ENCODE data around the gene RASL11A.

DNA sequence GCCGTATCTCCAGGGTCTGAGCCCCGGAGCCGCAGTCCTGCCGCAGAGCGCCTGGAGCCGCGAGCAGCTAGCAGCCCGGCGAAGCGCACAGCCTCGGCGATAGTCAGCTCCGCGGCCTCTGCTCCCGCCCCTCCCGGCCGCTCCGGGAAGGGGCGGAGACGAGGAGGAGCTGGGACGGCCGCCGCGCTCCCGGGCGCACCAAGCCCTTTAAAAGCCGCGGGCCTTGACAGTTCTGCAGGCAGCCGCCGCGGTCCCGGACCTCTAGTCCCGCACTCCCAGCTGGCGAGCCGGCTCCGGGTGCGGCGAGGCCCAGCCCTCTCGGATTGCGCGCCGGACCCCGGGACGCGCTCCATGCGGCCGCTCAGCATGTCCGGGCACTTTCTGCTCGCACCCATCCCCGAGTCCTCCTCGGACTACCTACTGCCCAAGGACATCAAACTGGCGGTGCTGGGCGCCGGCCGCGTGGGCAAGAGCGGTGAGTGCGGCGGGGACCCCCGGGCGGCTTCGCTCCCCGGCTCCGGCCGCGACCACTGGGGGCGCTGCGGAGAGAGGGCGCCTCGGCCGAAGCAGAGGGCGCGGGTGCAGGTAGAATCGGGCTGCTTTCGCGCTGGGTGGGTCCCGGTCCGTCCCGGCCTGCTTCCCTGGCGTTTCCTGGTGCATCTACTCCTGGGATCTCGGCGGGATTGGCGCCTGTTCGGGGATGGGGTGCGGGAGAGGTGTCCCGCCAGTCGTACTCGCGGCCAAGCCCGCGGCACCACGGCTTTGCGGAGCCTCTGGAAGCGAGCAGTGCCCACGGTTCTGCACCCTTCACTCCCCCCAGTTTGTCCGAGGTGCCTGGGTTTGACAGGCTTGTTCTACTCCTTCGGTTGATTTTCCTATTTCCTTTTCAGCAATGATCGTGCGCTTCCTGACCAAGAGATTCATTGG, at the start of gene RASL11A:
- TF ChIP-seq, protein P1, sequence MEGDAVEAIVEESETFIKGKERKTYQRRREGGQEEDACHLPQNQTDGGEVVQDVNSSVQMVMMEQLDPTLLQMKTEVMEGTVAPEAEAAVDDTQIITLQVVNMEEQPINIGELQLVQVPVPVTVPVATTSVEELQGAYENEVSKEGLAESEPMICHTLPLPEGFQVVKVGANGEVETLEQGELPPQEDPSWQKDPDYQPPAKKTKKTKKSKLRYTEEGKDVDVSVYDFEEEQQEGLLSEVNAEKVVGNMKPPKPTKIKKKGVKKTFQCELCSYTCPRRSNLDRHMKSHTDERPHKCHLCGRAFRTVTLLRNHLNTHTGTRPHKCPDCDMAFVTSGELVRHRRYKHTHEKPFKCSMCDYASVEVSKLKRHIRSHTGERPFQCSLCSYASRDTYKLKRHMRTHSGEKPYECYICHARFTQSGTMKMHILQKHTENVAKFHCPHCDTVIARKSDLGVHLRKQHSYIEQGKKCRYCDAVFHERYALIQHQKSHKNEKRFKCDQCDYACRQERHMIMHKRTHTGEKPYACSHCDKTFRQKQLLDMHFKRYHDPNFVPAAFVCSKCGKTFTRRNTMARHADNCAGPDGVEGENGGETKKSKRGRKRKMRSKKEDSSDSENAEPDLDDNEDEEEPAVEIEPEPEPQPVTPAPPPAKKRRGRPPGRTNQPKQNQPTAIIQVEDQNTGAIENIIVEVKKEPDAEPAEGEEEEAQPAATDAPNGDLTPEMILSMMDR (IDR thresholded peaks at IDR 0.05; ENCODE audit: control extremely low read depth in 1 of 3, insufficient read depth in 1 of 3, low read depth in 1 of 3, low read length in 3 of 3): peak; percentile 68 to 74 (median 71)
- TF ChIP-seq CHD2 (IDR thresholded peaks at IDR 0.05; ENCODE audit: low read length): no peak
- TF ChIP-seq POLR2AphosphoS5 (IDR thresholded peaks at IDR 0.05; ENCODE audit: low read depth, low read length): no peak; the same call in 1 of the 2 replicates
- no peak for TF ChIP-seq EZH2 (IDR thresholded peaks at IDR 0.05; ENCODE audit: low read depth, low read length, severe bottlenecking)
- TF ChIP-seq POLR2A (IDR thresholded peaks at IDR 0.05; ENCODE audit: control extremely low read depth in 1 of 2, low read depth in 2 of 2, low read length in 2 of 2): peak; percentile 65 to 87
- TF ChIP-seq YY1 (IDR thresholded peaks at IDR 0.05; ENCODE audit: low read depth, low read length): no peak
- no peak for TF ChIP-seq EP300 (IDR thresholded peaks at IDR 0.05; ENCODE audit: borderline replicate concordance in 1 of 2, low read depth in 2 of 2, low read length in 2 of 2)
- TF ChIP-seq, protein P2, sequence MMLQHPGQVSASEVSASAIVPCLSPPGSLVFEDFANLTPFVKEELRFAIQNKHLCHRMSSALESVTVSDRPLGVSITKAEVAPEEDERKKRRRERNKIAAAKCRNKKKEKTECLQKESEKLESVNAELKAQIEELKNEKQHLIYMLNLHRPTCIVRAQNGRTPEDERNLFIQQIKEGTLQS (IDR thresholded peaks at IDR 0.05; ENCODE audit: insufficient read depth, low read depth, low read length): no peak
- TF ChIP-seq JUND (IDR thresholded peaks at IDR 0.05; ENCODE audit: low read length): no peak
- no peak for TF ChIP-seq SP2 (IDR thresholded peaks at IDR 0.05; ENCODE audit: low read length)
- TF ChIP-seq SP4 (IDR thresholded peaks at IDR 0.05; ENCODE audit: low read length): no peak
- TF ChIP-seq GTF2F1 (IDR thresholded peaks at IDR 0.05; ENCODE audit: borderline replicate concordance, low read depth, low read length): peak; percentile 43; the same call in 1 of the 2 replicates
- no peak for TF ChIP-seq HDAC6 (IDR thresholded peaks at IDR 0.05; ENCODE audit: low read depth, low read length)

Data from H1 (cell line).